22Rv1 (cell line): Measurements from ENCODE around the gene ZNF564.

Experiments
- CTCF ChIP-seq: fragments of 450-650 bp; IDR thresholded peaks from 2 replicates; pipeline ENCODE4 v1.5.1; 2017; ENCODE audit warnings: mild to moderate bottlenecking
- ZFX ChIP-seq: fragments of 450-650 bp; IDR thresholded peaks from 2 replicates; pipeline ENCODE4 v1.6.1; 2017; ENCODE audit warnings: antibody characterized with exemption, borderline replicate concordance

- TF ChIP-seq ZFX, result no peak
- TF ChIP-seq CTCF, result no peak
Measured at GRCh38 chr19:12543855-12544254, 7.4 kb downstream of the ZNF564 start.
